ENCODE data around the gene RHCE. TPM values are rescaled to one million over a fixed set of nuclear protein-coding genes. Genes with fewer than 3 reads are reported as not detected.

Gene RHCE
- polyA plus RNA-seq, 1 experiment: 0.25 TPM

DNA sequence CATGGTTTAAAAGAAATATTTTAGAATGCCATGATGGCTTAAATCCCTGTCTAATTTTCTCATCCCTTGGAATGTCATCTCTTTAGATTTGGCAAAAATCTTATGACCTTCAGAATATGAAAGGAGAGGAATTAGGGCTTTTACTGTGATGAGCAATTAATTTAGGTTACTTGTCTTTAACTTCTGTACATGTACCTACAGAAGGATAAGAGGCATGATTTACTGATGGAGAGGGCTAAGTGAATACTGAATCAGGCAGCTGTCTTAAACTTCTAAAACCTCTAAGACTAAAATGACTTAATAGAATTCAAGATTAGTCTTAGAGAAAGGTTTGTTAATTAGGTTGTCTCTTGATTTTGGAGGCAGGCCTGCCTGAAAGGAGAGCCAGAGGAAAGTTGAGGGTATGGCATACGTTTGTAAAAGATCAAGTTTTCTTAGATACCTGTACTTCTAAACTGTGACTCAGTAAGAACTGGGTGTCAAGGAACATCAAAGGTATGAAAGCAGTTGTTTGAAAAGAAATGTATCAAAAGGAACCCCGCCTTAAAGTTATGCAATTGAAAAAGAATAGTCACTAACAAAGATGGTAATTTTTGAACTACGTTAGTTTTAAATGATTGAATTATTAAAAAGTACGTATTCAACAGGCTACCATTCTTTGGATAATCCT lies 22.5 kb upstream of the RHCE start:
- ChIA-PET CTCF (interaction anchor here (0.5 to 0.6 kb wide), 2 partner anchors 26 to 79 kb away, joined by 3 to 4 read pairs; no protein-coding TSS in a partner anchor), POLR2A (interaction anchor here (1.7 kb wide), 1 partner anchor 196 kb away, joined by 4 read pairs; the partner anchor contains the start of gene RSRP1)
- no peaks in the 10 kb centered on the region for H3K9me3 ChIP-seq (ENCODE audit: control insufficient read depth, insufficient read depth, low read length)
- no peaks in the 10 kb centered on the region for H3K27me3 ChIP-seq (ENCODE audit: control insufficient read depth, insufficient read depth, low read length)
- H3K27ac ChIP-seq (ENCODE audit: low read depth, low read length): no peak overlapping the region
- no peak overlapping the region for H3K4me3 ChIP-seq (ENCODE audit: low read depth, low read length)
- TF ChIP-seq CTCF (IDR thresholded peaks at IDR 0.05; ENCODE audit: low read depth, low read length): no peak
- DNase-seq (ENCODE audit: low read depth, low spot score): no peak

DNA sequence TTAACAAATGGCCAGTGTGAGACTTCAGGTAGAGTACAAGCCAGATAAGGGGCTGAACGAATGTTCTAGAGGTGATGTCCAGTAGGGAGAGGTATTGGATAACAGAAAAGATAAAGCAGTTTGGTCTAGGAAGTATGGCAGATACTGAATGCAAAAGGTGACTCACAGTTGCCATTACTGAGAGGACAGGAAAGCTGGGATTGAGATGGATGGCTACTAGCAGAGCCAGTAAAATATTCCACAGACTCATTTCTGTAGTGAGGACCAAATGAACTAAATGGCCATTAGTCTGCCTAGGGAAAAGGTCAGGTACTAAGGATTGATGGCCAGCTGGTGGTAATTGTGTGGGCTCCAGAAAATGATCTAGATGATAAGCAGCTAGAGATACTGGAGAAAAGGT lies 21.6 kb upstream of the RHCE start:
- no peaks in the 10 kb centered on the region for H3K9me3 ChIP-seq (ENCODE audit: control insufficient read depth, insufficient read depth, low read length)
- no peak; the same call in 1 of the 2 replicates for TF ChIP-seq CTCF (IDR thresholded peaks at IDR 0.05; ENCODE audit: low read depth, low read length)
- ChIA-PET CTCF (no interaction called here), POLR2A (interaction anchor here (1.7 kb wide), 1 partner anchor 195 kb away, joined by 4 read pairs; the partner anchor contains the start of gene RSRP1)
- no peaks in the 10 kb centered on the region for H3K27me3 ChIP-seq (ENCODE audit: control insufficient read depth, insufficient read depth, low read length)
- no peak overlapping the region for H3K4me3 ChIP-seq (ENCODE audit: low read depth, low read length)
- no peak for DNase-seq (ENCODE audit: low read depth, low spot score)
- no peak overlapping the region for H3K27ac ChIP-seq (ENCODE audit: low read depth, low read length)

DNA sequence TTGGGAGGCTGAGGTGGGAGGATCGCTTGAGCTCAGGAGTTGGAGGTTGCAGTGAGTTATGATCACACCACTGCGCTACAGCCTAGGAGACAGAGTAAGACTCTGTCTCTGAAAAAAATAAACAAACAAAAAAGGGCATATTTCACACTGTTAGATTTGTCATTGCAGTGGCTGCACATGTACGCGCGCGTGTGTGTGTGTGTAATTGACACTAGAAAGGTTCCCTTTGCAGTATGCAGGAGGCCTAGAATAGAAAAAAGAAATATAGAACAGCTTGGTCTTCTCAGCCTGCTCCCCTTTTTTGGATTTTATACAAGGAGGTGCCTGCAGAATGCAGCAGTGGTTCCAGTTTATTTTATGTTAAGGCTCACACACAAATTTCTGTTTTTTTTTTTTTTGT lies 18.7 kb upstream of the RHCE start:
- Histone ChIP-seq H3K27me3 (ENCODE audit: control insufficient read depth, insufficient read depth, low read length) (no peaks in the 10 kb centered on the region), H3K4me3 (ENCODE audit: low read depth, low read length) (no peak overlapping the region), H3K27ac (ENCODE audit: low read depth, low read length) (no peak overlapping the region), H3K9me3 (ENCODE audit: control insufficient read depth, insufficient read depth, low read length) (no peaks in the 10 kb centered on the region)
- POLR2A ChIA-PET: no interaction called here
- TF ChIP-seq CTCF (IDR thresholded peaks at IDR 0.05; ENCODE audit: low read depth, low read length): no peak
- CTCF ChIA-PET: interaction anchor here (1.2 kb wide), 1 partner anchor 48 kb away, joined by 5 read pairs; no protein-coding TSS in a partner anchor
- DNase-seq (ENCODE audit: low read depth, low spot score): no peak

- TF ChIP-seq CTCF (IDR thresholded peaks at IDR 0.05; ENCODE audit: low read depth, low read length): no peak
- Histone ChIP-seq H3K9me3 (ENCODE audit: control insufficient read depth, insufficient read depth, low read length) (no peaks in the 10 kb centered on the region), H3K4me3 (ENCODE audit: low read depth, low read length) (no peak overlapping the region), H3K27me3 (ENCODE audit: control insufficient read depth, insufficient read depth, low read length) (no peaks in the 10 kb centered on the region), H3K27ac (ENCODE audit: low read depth, low read length) (no peak overlapping the region)
- POLR2A ChIA-PET: no interaction called here
- no peak for DNase-seq (ENCODE audit: low read depth, low spot score)
- CTCF ChIA-PET: interaction anchor here (0.7 kb wide), 1 partner anchor 384 kb away, joined by 4 read pairs; no protein-coding TSS in a partner anchor
Measured at GRCh38 chr1:25437672-25438071, 17.0 kb upstream of the RHCE start.

DNA sequence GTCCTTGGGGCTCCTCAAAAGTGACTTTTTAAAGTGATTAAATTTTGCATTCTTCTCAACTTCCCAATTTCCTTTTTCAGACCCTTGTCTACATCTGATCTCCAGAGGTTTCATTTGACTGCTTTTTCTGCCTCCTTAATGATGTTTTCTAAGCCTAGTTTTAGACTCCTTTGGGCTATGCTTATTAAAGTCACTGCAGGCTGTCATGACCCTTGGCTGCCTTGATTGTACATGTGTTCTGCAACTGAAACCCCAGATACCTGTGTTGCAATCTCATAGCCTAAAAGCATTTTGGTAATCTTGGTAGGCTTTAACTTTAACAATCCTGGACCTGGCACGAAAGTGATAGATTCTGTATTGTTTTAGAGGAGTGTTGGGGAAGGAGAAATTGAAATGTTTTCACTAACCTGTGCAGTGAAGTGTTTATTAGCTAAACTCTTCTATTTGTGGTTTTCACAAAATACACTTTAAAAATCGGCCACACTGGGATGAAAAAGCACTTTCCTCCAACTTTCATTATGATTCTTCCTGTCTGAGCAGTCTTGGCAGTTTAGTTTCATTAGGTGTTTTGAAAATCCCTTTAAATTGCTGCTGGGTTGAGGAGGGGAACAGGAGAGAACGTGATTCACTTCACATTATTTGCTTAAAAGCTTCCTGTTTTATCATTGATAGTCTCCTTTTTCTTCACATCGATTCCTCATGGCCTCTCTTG lies 14.9 kb upstream of the RHCE start:
- no peaks in the 10 kb centered on the region for H3K27me3 ChIP-seq (ENCODE audit: control insufficient read depth, insufficient read depth, low read length)
- ChIA-PET POLR2A (no interaction called here), CTCF (no interaction called here)
- no peak for TF ChIP-seq CTCF (IDR thresholded peaks at IDR 0.05; ENCODE audit: low read depth, low read length)
- H3K9me3 ChIP-seq (ENCODE audit: control insufficient read depth, insufficient read depth, low read length): no peaks in the 10 kb centered on the region
- H3K27ac ChIP-seq (ENCODE audit: low read depth, low read length): no peak overlapping the region
- no peak for DNase-seq (ENCODE audit: low read depth, low spot score)
- H3K4me3 ChIP-seq (ENCODE audit: low read depth, low read length): no peak overlapping the region
